ENCODE results near the gene EML1. TPM values are rescaled to one million over a fixed set of nuclear protein-coding genes. Genes with fewer than 3 reads are reported as not detected.
A peak's percentile ranks its signal among the peaks of the same experiment; 100 is the strongest.
"Not testable (repeated sequence)": the region's sequence is repeated elsewhere in the genome, so short reads cannot be mapped to it uniquely, and the experiment has no call there.

The EML1 gene
- total RNA-seq, 1 experiment from 2014 or later, result 32.6 TPM

- DNase-seq (ENCODE audit: low read depth), result peak; percentile 94
Observed at GRCh38 chr14:99755629-99756603, 37.3 kb upstream of the EML1 start.

GRCh38 chr14:99756796-99757195, 36.4 kb upstream of the EML1 start:
- DNase-seq (ENCODE audit: low read depth), result peak; percentile 46

GRCh38 chr14:99757331-99758070, 35.7 kb upstream of the EML1 start:
- DNase-seq (ENCODE audit: low read depth), result peak; percentile 96

GRCh38 chr14:99758121-99758821, 34.9 kb upstream of the EML1 start:
- DNase-seq (ENCODE audit: low read depth), result peak; percentile 95

- no peak for DNase-seq (ENCODE audit: low read depth)
Observed at GRCh38 chr14:99758872-99759545, 34.2 kb upstream of the EML1 start.

- no peak for DNase-seq (ENCODE audit: low read depth)
Observed at GRCh38 chr14:99759546-99759925, 33.7 kb upstream of the EML1 start.

GRCh38 chr14:99760817-99761216, 32.4 kb upstream of the EML1 start:
- no peak for DNase-seq (ENCODE audit: low read depth)

- not testable (repeated sequence) for DNase-seq (ENCODE audit: low read depth)
Observed at GRCh38 chr14:99762911-99763310, 30.3 kb upstream of the EML1 start.

- no peak for DNase-seq (ENCODE audit: low read depth)
Observed at GRCh38 chr14:99763527-99764221, 29.5 kb upstream of the EML1 start.

- DNase-seq (ENCODE audit: low read depth), result no peak
Observed at GRCh38 chr14:99764222-99764706, 28.9 kb upstream of the EML1 start.

GRCh38 chr14:99768381-99768780, 24.8 kb upstream of the EML1 start:
- DNase-seq (ENCODE audit: low read depth), result peak; percentile 52

GRCh38 chr14:99769123-99769522, 24.1 kb upstream of the EML1 start:
- no peak for DNase-seq (ENCODE audit: low read depth)

GRCh38 chr14:99769799-99770198, 23.4 kb upstream of the EML1 start:
- no peak for DNase-seq (ENCODE audit: low read depth)

- peak; percentile 65 for DNase-seq (ENCODE audit: low read depth)
Observed at GRCh38 chr14:99772371-99773283, 20.6 kb upstream of the EML1 start.

- DNase-seq (ENCODE audit: low read depth), result no peak
Observed at GRCh38 chr14:99773521-99774497, 19.4 kb upstream of the EML1 start.

- peak; percentile 39 for DNase-seq (ENCODE audit: low read depth)
Observed at GRCh38 chr14:99774556-99775307, 18.5 kb upstream of the EML1 start.

- DNase-seq (ENCODE audit: low read depth), result no peak
Observed at GRCh38 chr14:99775351-99775750, 17.9 kb upstream of the EML1 start.

GRCh38 chr14:99777951-99778350, 15.3 kb upstream of the EML1 start:
- DNase-seq (ENCODE audit: low read depth), result peak; percentile 28

Measured in M059J (cell line).